ENCODE results near the gene PAX2.
A peak's percentile ranks its signal among the peaks of the same experiment; 100 is the strongest.

The PAX2 gene

GRCh38 chr10:100760726-100761125 is 15.3 kb downstream of the PAX2 start:
- no peak for DNase-seq

GRCh38 chr10:100761191-100761590 is 15.8 kb downstream of the PAX2 start:
- DNase-seq, result no peak

- DNase-seq, result no peak
Measured at GRCh38 chr10:100763043-100763747, 17.8 kb downstream of the PAX2 start.

GRCh38 chr10:100766693-100767421 is 21.5 kb downstream of the PAX2 start:
- DNase-seq, result no peak

GRCh38 chr10:100767422-100767775 is 22.0 kb downstream of the PAX2 start:
- DNase-seq, result no peak

- no peak for DNase-seq
Measured at GRCh38 chr10:100769481-100769880, 24.1 kb downstream of the PAX2 start.

GRCh38 chr10:100773646-100774045 is 28.3 kb downstream of the PAX2 start:
- no peak for DNase-seq

- DNase-seq, result no peak
Measured at GRCh38 chr10:100774223-100774622, 28.8 kb downstream of the PAX2 start.

- no peak for DNase-seq
Measured at GRCh38 chr10:100774876-100775275, 29.5 kb downstream of the PAX2 start.

- no peak for DNase-seq
Measured at GRCh38 chr10:100775386-100775785, 30.0 kb downstream of the PAX2 start.

GRCh38 chr10:100775871-100776270 is 30.5 kb downstream of the PAX2 start:
- no peak for DNase-seq

- no peak for DNase-seq
Measured at GRCh38 chr10:100776671-100777070, 31.3 kb downstream of the PAX2 start.

- DNase-seq, result no peak
Measured at GRCh38 chr10:100779329-100779728, 33.9 kb downstream of the PAX2 start.

GRCh38 chr10:100780324-100780723 is 34.9 kb downstream of the PAX2 start:
- no peak for DNase-seq

GRCh38 chr10:100781145-100781665 is 35.8 kb downstream of the PAX2 start:
- peak; percentile 21 for DNase-seq

GRCh38 chr10:100782461-100783244 is 37.3 kb downstream of the PAX2 start:
- DNase-seq, result no peak

GRCh38 chr10:100784126-100784525 is 38.7 kb downstream of the PAX2 start:
- DNase-seq, result no peak

GRCh38 chr10:100786591-100786990 is 41.2 kb downstream of the PAX2 start:
- no peak for DNase-seq

- DNase-seq, result no peak
Measured at GRCh38 chr10:100788002-100788903, 42.9 kb downstream of the PAX2 start.

GRCh38 chr10:100790761-100791208 is 45.4 kb downstream of the PAX2 start:
- DNase-seq, result no peak

GRCh38 chr10:100791369-100792058 is 46.1 kb downstream of the PAX2 start:
- no peak for DNase-seq

GRCh38 chr10:100792574-100792973 is 47.2 kb downstream of the PAX2 start:
- no peak for DNase-seq
